ENCODE data around the gene MGAT4A. TPM values are rescaled to one million over a fixed set of nuclear protein-coding genes. Genes with fewer than 3 reads are reported as not detected.

The MGAT4A gene
- total and polyA plus RNA-seq, 2 of the 8 experiments (the other 6 are each of a cell fraction or from before 2014, with no cell fraction given): 1.4 to 7.7 TPM

DNA sequence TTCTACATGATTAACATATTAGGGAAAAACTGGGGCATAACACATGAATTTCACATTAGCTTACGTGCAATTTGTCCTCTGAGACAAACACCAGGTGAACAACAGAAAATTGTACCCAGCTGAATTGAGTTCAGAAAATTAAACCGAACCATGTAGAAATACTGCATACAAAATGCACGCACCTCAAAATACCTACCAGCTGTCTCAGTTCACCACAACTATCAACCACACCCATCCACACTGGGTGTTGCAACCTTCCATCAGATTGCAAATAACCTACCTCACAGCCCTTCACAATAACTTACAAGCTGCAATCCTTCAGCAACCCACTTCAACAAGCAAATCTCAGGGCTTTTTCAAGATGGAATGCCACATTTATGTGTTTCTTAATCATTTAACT lies 66.6 kb downstream of the MGAT4A start:
- no peaks in the 10 kb centered on the region for H3K36me3 ChIP-seq (ENCODE audit: control insufficient read depth in 2 of 4, insufficient read depth in 4 of 4, low read length in 3 of 4)
- H4K8ac ChIP-seq (ENCODE audit: extremely low read depth, insufficient read depth, low read length): no peak overlapping the region
- no peak overlapping the region for H3K56ac ChIP-seq (replicated peaks; ENCODE audit: insufficient read length, low read depth, low read length)
- H3K79me2 ChIP-seq (ENCODE audit: control insufficient read depth in 1 of 2, insufficient read depth in 2 of 2, low read length in 2 of 2): no peaks in the 10 kb centered on the region
- H3K23me2 ChIP-seq (ENCODE audit: low read depth, low read length): no peaks in the 10 kb centered on the region
- no peak for DNase-seq (ENCODE audit: low read depth in 1 of 2, low spot score in 2 of 2)
- WGBS, 2 experiments (ENCODE audit: extremely low coverage in 1 of 2, insufficient coverage in 1 of 2, insufficient read length in 1 of 2, insufficient replicate concordance in 2 of 2, low coverage in 1 of 2, low lambda C conversion rate in 2 of 2, missing lambda C conversion rate in 1 of 2): 97% methylated on average over 3 of the region's 3 CpGs; no CpG with 5 or more reads in 1 of the 2 experiments
- no peak overlapping the region for H4K91ac ChIP-seq (replicated peaks; ENCODE audit: insufficient read length, low read length)
- H3K27ac ChIP-seq (ENCODE audit: low read depth, low read length): no peak overlapping the region
- TF ChIP-seq GTF2F1 (IDR thresholded peaks at IDR 0.05; ENCODE audit: borderline replicate concordance, low read depth, low read length) (no peak), CEBPB (IDR thresholded peaks at IDR 0.05; ENCODE audit: low read depth, low read length) (no peak), SIRT6 (IDR thresholded peaks at IDR 0.05; ENCODE audit: low read length) (no peak), ATF2 (IDR thresholded peaks at IDR 0.05; ENCODE audit: low read length) (no peak), SP4 (IDR thresholded peaks at IDR 0.05; ENCODE audit: low read length) (no peak)
- TF ChIP-seq, protein P1, sequence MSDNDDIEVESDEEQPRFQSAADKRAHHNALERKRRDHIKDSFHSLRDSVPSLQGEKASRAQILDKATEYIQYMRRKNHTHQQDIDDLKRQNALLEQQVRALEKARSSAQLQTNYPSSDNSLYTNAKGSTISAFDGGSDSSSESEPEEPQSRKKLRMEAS (IDR thresholded peaks at IDR 0.05): no peak
- H2BK120ac ChIP-seq (replicated peaks; ENCODE audit: low read depth, low read length): no peak overlapping the region
- no peak overlapping the region for H2AFZ ChIP-seq (ENCODE audit: low read length)
- no peaks in the 10 kb centered on the region for H3K79me1 ChIP-seq (ENCODE audit: low read depth, low read length)
- ChIA-PET POLR2A (ENCODE audit: partially characterized antibody) (no interaction called here), CTCF (ENCODE audit: partially characterized antibody) (interaction anchor here (1.2 kb wide), 1 partner anchor 9 kb away, joined by 3 read pairs; no protein-coding TSS in a partner anchor)
- H4K5ac ChIP-seq (ENCODE audit: insufficient read length, low read depth, low read length): no peak overlapping the region
- H3K9me3 ChIP-seq (ENCODE audit: insufficient read depth in 2 of 2, low read depth in 1 of 2, low read length in 1 of 2): no peaks in the 10 kb centered on the region; a peak in 1 of 4 replicates
- H2BK5ac ChIP-seq (ENCODE audit: low read depth, low read length): no peak overlapping the region
- H3K23ac ChIP-seq (ENCODE audit: insufficient read length): no peak overlapping the region
- H2BK20ac ChIP-seq (ENCODE audit: low read length): no peak overlapping the region
- no peaks in the 10 kb centered on the region for H3K27me3 ChIP-seq (replicated peaks in 1 of 4; ENCODE audit: control insufficient read depth in 3 of 4, extremely low read depth in 1 of 4, insufficient read depth in 3 of 4, low read length in 3 of 4)
- H3K4me1 ChIP-seq (replicated peaks in 1 of 4; ENCODE audit: control insufficient read depth in 3 of 4, insufficient read depth in 4 of 4, low read length in 3 of 4): no peaks in the 10 kb centered on the region
- H2AK5ac ChIP-seq (ENCODE audit: low read depth, low read length): no peak overlapping the region
- H2BK12ac ChIP-seq (ENCODE audit: low read depth, low read length): no peak overlapping the region
- no peak overlapping the region for H3K9ac ChIP-seq (replicated peaks in 1 of 4; ENCODE audit: extremely low read depth in 1 of 4, low read depth in 3 of 4, low read length in 3 of 4)
- no peak overlapping the region for H3K4me3 ChIP-seq (ENCODE audit: extremely low read depth in 1 of 4, insufficient read depth in 2 of 4, low read depth in 3 of 4, low read length in 4 of 4)
- H2BK15ac ChIP-seq (ENCODE audit: low read length): no peak overlapping the region
- no peak overlapping the region for H3K14ac ChIP-seq (ENCODE audit: insufficient read length)
- H3K4me2 ChIP-seq (ENCODE audit: insufficient read depth in 1 of 2, low read depth in 2 of 2, low read length in 2 of 2): no peak overlapping the region
- H3K4ac ChIP-seq (replicated peaks; ENCODE audit: insufficient read length, low read depth, low read length): no peak overlapping the region
- no peaks in the 10 kb centered on the region for H4K20me1 ChIP-seq (replicated peaks in 1 of 2; ENCODE audit: control insufficient read depth in 1 of 2, insufficient read depth in 2 of 2, low read length in 2 of 2)
- H3K18ac ChIP-seq (ENCODE audit: extremely low read depth, low read length): no peak overlapping the region
- FAIRE-seq: no peak

All from H1 (cell line).